GM21423 (cell line): ENCODE measurements around the gene NDUFA5.
A peak's percentile ranks its signal among the peaks of the same experiment; 100 is the strongest.
"Not testable (repeated sequence)": the region's sequence is repeated elsewhere in the genome, so short reads cannot be mapped to it uniquely, and the experiment has no call there.

ENCODE experiments used
- ATAC-seq: cut with Tn5 transposase; IDR thresholded peaks from one replicate; pipeline ENCODE4 v1.9.1; 2021; ENCODE audit warnings: mild to moderate bottlenecking, moderate library complexity; ENCODE audit not compliant: unreplicated experiment

The NDUFA5 gene

DNA sequence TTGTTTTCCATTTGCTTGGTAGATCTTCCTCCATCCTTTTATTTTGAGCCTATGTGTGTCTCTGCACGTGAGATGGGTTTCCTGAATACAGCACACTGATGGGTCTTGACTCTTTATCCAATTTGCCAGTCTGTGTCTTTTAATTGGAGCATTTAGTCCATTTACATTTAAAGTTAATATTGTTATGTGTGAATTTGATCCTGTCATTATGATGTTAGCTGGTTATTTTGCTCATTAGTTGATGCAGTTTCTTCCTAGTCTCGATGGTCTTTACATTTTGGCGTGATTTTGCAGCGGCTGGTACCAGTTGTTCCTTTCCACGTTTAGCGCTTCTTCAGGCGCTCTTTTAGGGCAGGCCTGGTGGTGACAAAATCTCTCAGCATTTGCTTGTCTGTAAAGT is 31.1 kb downstream of the NDUFA5 start:
- ATAC-seq = not testable (repeated sequence)

DNA sequence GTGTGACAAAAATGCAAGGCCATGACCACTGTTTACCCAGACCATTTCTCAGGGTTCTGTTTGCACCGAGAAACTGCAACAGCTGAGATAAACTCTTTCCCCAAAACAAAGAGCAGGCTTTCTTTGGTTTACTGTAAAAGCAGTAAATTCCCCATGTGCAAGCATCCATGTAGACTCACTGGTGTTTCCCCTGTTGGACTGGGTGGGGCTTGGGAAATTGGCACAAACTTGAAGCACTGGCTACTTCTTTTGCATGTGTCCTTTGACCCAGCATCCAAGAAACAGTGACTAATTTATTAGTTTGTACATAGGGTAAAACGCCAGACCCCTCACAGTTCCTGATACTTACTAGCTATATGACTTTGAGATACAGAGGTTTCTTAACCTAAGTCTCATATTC is 35.6 kb downstream of the NDUFA5 start:
- ATAC-seq = no peak

DNA sequence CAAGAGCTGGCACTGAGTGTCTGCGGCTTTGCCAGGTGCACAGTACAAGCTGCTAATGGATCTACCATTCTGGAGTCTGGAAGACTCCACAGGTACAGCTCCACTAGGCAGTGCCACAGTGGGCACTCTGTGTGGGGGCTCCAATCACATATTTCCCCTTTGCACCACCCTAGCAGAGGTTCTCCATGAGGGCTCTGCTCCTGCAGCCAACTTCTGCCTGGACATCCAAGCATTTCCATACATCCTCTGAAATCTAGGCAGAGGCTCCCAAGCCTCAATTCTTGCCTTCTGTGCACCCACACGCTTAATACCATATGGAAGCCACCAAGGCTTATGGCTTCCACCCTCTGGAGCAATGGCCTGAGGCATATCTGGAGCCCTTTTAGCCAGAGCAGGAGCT is 52.4 kb downstream of the NDUFA5 start:
- ATAC-seq = no peak

DNA sequence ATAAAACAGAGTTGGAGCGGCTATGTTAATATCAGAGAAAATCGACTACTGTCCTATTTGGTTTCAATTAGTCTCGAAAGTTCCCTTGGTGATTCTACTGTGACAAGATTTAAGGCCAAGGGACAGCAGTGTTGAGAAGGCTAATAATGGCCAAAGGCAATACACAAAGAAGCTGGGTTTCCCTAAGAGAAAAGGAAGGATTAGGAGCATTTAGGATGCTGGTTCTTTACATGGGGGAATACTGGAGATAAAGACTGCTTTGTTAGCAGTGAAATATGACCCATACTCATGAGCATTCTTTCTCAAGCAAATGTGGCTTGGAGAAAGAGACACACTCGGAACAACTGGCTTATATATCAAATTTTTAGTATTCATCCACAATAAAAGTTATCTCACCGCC is 55.4 kb downstream of the NDUFA5 start:
- ATAC-seq = no peak

DNA sequence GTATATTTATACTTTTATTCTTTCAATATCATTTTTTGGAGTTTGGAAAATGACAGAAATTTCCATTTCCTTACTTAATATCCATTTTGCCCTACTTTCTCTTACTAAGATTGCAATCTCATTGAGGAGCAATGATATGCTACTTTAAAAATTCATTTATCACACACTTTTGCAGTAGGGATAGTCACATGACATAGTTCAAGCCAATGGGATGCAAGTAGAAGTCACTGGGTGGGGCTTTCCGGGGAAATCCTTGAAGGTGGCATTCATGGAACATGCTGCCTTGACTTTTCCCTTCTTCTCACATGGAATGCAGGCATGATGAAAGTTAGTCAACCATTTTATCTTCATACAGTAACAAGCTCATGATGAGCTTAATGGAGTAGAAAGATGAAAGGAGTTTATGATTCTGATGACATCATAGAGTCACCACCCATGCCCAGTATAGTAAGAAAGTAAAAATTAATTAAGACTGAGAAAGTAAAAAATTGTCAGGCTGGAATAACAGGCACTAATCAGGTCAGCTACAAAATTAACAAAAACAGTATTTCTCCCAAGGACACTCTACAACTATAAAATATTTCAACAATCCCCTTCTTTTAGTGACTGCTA is 56.6 kb downstream of the NDUFA5 start:
- ATAC-seq = no peak

DNA sequence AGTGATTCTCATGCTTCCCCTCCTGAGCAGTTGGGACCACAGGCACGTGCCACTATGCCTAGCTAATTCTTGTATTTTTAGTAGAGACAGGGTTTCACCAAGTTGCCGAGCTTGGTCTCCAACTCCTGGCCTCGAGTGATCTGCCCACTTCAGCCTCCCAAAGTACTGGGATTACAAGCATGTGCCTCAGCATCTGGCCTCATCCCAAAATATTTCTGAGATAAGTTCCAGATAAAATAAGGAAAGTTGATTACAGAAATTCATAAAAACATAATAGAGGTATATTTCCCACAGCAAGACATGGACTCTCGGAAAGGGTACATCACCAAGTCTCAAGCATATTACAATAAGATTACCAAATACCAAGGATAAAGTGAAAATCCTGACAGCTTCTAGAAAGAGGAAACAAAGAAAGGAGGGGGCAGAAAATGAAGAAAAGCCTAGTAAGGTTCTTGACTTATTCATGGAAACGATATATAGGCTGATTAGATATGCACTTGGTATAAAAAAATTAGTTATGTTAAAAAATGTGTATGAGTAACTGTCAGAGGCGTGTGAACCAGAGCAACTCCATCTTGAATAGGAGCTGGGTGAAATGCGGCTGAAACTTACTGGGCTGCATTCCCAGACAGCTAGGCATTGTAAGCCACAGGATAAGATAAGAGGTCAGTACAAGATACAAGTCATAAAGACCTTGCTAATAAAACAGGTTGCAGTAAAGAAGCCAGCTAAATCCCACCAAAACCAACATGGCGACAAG is 58.2 kb downstream of the NDUFA5 start:
- no peak for ATAC-seq

DNA sequence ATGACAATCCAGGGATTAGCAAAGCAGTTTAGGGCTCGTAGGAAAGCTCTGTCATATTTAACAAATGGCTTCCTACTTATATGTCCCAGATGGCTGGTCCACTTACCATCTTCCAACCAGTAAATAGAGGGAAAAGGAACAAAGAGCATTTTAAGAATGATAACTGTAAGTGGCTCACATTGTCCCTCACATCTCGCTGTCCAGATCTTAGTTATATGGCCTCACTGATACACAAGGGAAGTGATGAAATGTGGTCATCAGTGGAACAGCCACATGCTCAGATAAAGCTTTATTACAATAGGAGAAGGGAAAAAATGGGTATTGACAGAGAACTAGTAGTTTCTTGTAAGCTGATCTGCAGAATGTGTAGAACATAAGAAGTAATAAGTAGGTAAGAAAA is 59.0 kb downstream of the NDUFA5 start:
- ATAC-seq = no peak

DNA sequence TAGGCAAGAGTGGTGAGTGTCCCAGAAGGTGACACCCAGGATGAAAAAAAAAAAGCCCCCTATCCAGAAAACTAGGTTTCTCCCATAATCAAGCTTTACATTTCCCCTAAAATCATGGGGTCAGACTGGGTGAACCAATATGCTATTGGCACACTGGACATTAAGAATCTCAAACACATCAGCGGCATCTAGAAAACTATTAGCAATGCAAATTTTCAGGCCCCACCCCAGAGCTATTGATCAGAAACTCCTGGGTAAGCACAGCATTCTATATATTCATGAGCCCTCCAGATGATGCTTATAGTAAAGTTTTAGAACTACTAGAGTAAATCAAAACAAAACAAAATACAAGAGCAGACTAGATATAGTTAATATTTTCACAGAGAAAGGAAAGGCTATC is 59.6 kb downstream of the NDUFA5 start:
- no peak for ATAC-seq

DNA sequence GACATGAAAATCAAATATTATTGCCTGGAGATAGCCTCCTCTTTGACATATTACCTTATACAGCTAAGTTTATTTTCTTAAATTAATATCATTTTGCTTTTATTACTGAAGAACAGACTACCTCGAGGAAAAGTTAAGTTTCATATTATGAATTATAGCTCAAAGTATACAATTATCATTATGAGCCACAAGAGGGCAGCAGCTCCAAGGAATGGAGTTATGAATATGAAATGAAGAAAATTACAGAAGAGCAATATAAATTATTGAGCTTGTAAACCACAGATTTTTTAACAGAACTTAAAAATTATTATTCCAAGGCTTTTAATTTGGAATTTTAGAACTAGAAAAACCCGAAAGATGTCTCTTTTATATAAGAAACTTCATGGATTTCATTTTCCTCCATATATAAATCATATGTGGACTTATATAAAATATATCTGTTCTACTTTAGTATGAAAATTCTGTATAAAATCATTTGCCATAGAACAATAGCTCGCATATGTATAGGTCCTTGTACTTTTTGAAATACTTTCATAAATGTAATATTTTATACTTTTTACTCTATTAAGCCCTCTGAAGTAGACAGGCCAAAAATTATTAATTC is 63.3 kb downstream of the NDUFA5 start:
- peak; percentile 68 for ATAC-seq

DNA sequence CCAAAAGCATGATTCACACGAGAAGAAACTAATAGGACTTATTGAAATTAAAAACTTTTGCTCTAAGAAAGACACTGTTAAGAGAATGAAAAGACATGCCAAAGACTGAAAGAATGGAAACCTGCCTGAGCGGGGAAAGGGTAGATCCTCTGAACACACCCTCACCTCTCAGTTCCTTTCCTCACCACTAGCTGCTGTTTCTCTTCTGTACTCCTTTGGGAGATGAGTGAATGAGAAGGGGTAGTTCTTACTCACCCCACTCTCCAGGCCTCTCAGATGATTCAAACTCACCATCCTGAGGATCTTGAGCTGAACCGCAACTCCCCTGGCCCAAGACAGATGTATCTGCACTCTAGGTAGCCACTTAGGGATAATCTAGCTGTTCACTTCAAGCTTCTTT is 65.1 kb downstream of the NDUFA5 start:
- peak; percentile 61 for ATAC-seq
